Activated CD8-positive, alpha-beta T cell treated with anti-CD3 and anti-CD28 coated beads for 36 hours (primary cell): ENCODE data around the gene TNFRSF9. TPM values are rescaled to one million over a fixed set of nuclear protein-coding genes. Genes with fewer than 3 reads are reported as not detected.

Experiments
- ATAC-seq: fragments of 200-7000 bp; cut with Tn5 transposase; one replicate; pipeline ENCODE4 v1.10.0; 2021; ENCODE audit warnings: mild to moderate bottlenecking, moderate library complexity
- CTCF ChIA-PET: fragments of 350-600 bp; sonication (Branson Sonifier 250); formaldehyde crosslinking; loops from one replicate; lab custom pipeline; 2021; ENCODE audit warnings: antibody characterized with exemption; lab: Charles Lee
- POLR2A ChIA-PET: fragments of 350-600 bp; sonication (Branson Sonifier 250); formaldehyde crosslinking; loops from one replicate; lab custom pipeline; 2021; ENCODE audit warnings: antibody characterized with exemption; lab: Charles Lee
- DNase-seq: peaks from one replicate; pipeline ENCODE4 v3.0.0-alpha.2; 2020
- H3K27ac Mint-ChIP-seq: one replicate; pipeline ENCODE4 v1.8.0; 2021; ENCODE audit warnings: mild to moderate bottlenecking, mixed read lengths
- H3K27me3 Mint-ChIP-seq: one replicate; pipeline ENCODE4 v1.8.0; 2021; ENCODE audit warnings: mixed read lengths
- H3K36me3 Mint-ChIP-seq: one replicate; pipeline ENCODE4 v1.8.0; 2021; ENCODE audit warnings: low read depth, mixed read lengths
- H3K4me1 Mint-ChIP-seq: one replicate; pipeline ENCODE4 v1.8.0; 2021; ENCODE audit warnings: low read depth, mixed read lengths
- H3K4me3 Mint-ChIP-seq: one replicate; pipeline ENCODE4 v1.8.0; 2021; ENCODE audit warnings: mild to moderate bottlenecking, moderate library complexity, mixed read lengths
- H3K9me3 Mint-ChIP-seq: one replicate; pipeline ENCODE4 v1.8.0; 2021; ENCODE audit warnings: mixed read lengths
- CTCF ChIP-seq: fragments of 200-600 bp; IDR thresholded peaks from one replicate; pipeline ENCODE4 v1.8.0; 2022; ENCODE audit warnings: antibody characterized with exemption, mild to moderate bottlenecking
- intact Hi-C: fragments of 100-400 bp; cut with micrococcal nuclease; formaldehyde crosslinking; loops from one replicate; pipeline ENCODE4 v1.10.0; 2022
- total RNA-seq, 2 experiments: library from RNA; stranded (reverse); gene quantifications; one replicate each; pipeline ENCODE4 v1.2.3, GENCODE V29; 2021

Gene TNFRSF9
- total RNA-seq, 2 experiments from 2014 or later, result 214 to 219 TPM

- Mint-ChIP-seq H3K27me3 (no peaks in the 10 kb centered on the region), H3K36me3 (peaks cover 66% of the 10 kb centered on the region), H3K4me3 (peak overlapping the region; percentile 98), H3K27ac (peak overlapping the region; percentile 99), H3K9me3 (no peaks in the 10 kb centered on the region), H3K4me1 (peaks cover 63% of the 10 kb centered on the region)
- ATAC-seq (no peak), DNase-seq (no peak)
- TF ChIP-seq CTCF, result no peak
- CTCF ChIA-PET, result interaction anchor here (0.8 to 2.9 kb wide), 3 partner anchors 11 to 23 kb away, joined by 3 to 17 read pairs (median 5); partner anchors contain the start of gene TNFRSF9
- intact Hi-C loops, result no loop called here
- POLR2A ChIA-PET, result interaction anchor here (1.6 to 5.7 kb wide), 4 partner anchors 14 to 47 kb away, joined by 3 to 39 read pairs (median 15); partner anchors contain the start of gene TNFRSF9
These were observed 22.2 kb upstream of the TNFRSF9 start for GRCh38 chr1:7962636-7963377.

GRCh38 chr1:7962014-7962335 is 21.3 kb upstream of the TNFRSF9 start:
- ChIA-PET CTCF (interaction anchor here (1.0 to 1.3 kb wide), 3 partner anchors 13 to 39 kb away, joined by 3 to 5 read pairs (median 5); partner anchors contain the start of gene TNFRSF9), POLR2A (interaction anchor here (1.0 to 5.7 kb wide), 5 partner anchors 13 to 46 kb away, joined by 3 to 39 read pairs (median 9); partner anchors contain the start of gene TNFRSF9)
- Mint-ChIP-seq H3K9me3 (no peaks in the 10 kb centered on the region), H3K27ac (peak overlapping the region; percentile 99), H3K4me3 (peak overlapping the region; percentile 98), H3K36me3 (peaks cover 58% of the 10 kb centered on the region), H3K27me3 (no peaks in the 10 kb centered on the region), H3K4me1 (peaks cover 61% of the 10 kb centered on the region)
- DNase-seq (no peak), ATAC-seq (peak; percentile 6)
- intact Hi-C loops, result no loop called here
- no peak for TF ChIP-seq CTCF

- H3K4me1 Mint-ChIP-seq, result peaks cover 60% of the 10 kb centered on the region
- DNase-seq, result peak; percentile 100
- H3K4me3 Mint-ChIP-seq, result peak within 1 kb of the TSS; percentile 98
- ChIA-PET CTCF (interaction anchor here (1.0 to 1.2 kb wide), 2 partner anchors 14 to 39 kb away, joined by 3 to 5 read pairs; no protein-coding TSS in a partner anchor), POLR2A (interaction anchor here (1.0 to 5.7 kb wide), 6 partner anchors 13 to 46 kb away, joined by 3 to 39 read pairs (median 6); partner anchors contain the start of gene TNFRSF9)
- H3K9me3 Mint-ChIP-seq, result no peaks in the 10 kb centered on the region
- intact Hi-C loops, result no loop called here
- TF ChIP-seq CTCF, result peak; percentile 22
- ATAC-seq, result peak; percentile 96
- no peaks in the 10 kb centered on the region for H3K27me3 Mint-ChIP-seq
- peak within 1 kb of the TSS; percentile 99 for H3K27ac Mint-ChIP-seq
- peaks cover 54% of the 10 kb centered on the region for H3K36me3 Mint-ChIP-seq
These were observed 20.8 kb upstream of the TNFRSF9 start, which contains the start of gene PARK7 for GRCh38 chr1:7961216-7962013. TSS of gene PARK7 (plus strand) at chr1:7961711. CDS start at chr1:7962786, 1,075 bp downstream.

- no peaks in the 10 kb centered on the region for H3K9me3 Mint-ChIP-seq
- ATAC-seq (peak; percentile 19), DNase-seq (no peak)
- no peaks in the 10 kb centered on the region for H3K27me3 Mint-ChIP-seq
- H3K27ac Mint-ChIP-seq, result peak overlapping the region; percentile 99
- ChIA-PET CTCF (interaction anchor here (0.7 to 1.0 kb wide), 2 partner anchors 12 to 14 kb away, joined by 4 to 5 read pairs; no protein-coding TSS in a partner anchor), POLR2A (interaction anchor here (1.0 to 5.7 kb wide), 6 partner anchors 12 to 45 kb away, joined by 3 to 39 read pairs (median 6); partner anchors contain the start of gene TNFRSF9)
- peak overlapping the region; percentile 98 for H3K4me3 Mint-ChIP-seq
- intact Hi-C loops, result no loop called here
- H3K36me3 Mint-ChIP-seq, result peaks cover 50% of the 10 kb centered on the region
- TF ChIP-seq CTCF, result no peak
- peaks cover 61% of the 10 kb centered on the region for H3K4me1 Mint-ChIP-seq
These were observed 20.2 kb upstream of the TNFRSF9 start for GRCh38 chr1:7960867-7961215.
